H1 (cell line): Measurements from ENCODE around the gene EGFLAM.

Experiments used
- EP300 ChIP-seq, 2 experiments: IDR thresholded peaks; 1 replicate in 1 of 2; 2 replicates in 1 of 2; pipeline ENCODE4 v1.6.1; 2011 to 2012; ENCODE audit warnings: low read depth in 2 of 2, low read length in 2 of 2, mild to moderate bottlenecking in 2 of 2, borderline replicate concordance in 1 of 2, inconsistent platforms in 1 of 2, moderate library complexity in 1 of 2
- JUN ChIP-seq: IDR thresholded peaks from 2 replicates; pipeline ENCODE4 v1.6.1; 2011; ENCODE audit warnings: low read depth, mild to moderate bottlenecking, improper control_type of control experiment, low read length
- POLR2A ChIP-seq, 2 experiments: IDR thresholded peaks; 1 replicate in 1 of 2; 2 replicates in 1 of 2; pipeline ENCODE4 v1.6.1; 2011; ENCODE audit warnings: low read depth in 2 of 2, low read length in 2 of 2, mild to moderate bottlenecking in 2 of 2; ENCODE audit errors: control extremely low read depth in 1 of 2
- TAF1 ChIP-seq: IDR thresholded peaks from 2 replicates; pipeline ENCODE4 v1.6.1; 2011; ENCODE audit warnings: mild to moderate bottlenecking, low read depth, low read length
- TF ChIP-seq, protein P1 (sequence below), 3 experiments: IDR thresholded peaks; 1 replicate in 2 of 3; 2 replicates in 1 of 3; pipeline versions ENCODE4 v1.5.1 to v1.6.1; 2011; ENCODE audit warnings: low read length in 3 of 3, mild to moderate bottlenecking in 3 of 3, inconsistent platforms in 2 of 3, low read depth in 1 of 3, moderate library complexity in 1 of 3; ENCODE audit not compliant: insufficient read depth in 1 of 3; ENCODE audit errors: control extremely low read depth in 1 of 3

DNA sequence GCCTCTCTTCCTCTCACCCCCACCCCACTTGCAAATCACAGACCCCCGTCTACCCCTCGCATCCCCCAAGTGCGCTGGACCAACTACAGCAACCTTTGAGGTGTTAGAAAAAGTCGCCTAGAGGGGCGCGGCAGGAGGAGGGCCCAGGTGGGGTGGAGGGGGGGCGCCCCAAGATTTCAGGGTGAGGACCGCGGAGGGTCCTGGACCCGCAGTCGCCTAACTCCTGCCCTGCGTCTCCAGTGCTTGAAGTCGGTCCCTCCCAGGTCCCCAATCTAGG lies 379 bp upstream of the EGFLAM start:
- no peak for TF ChIP-seq EP300 (IDR thresholded peaks at IDR 0.05; ENCODE audit: borderline replicate concordance in 1 of 2, low read depth in 2 of 2, low read length in 2 of 2)
- no peak for TF ChIP-seq TAF1
- TF ChIP-seq, protein P1, sequence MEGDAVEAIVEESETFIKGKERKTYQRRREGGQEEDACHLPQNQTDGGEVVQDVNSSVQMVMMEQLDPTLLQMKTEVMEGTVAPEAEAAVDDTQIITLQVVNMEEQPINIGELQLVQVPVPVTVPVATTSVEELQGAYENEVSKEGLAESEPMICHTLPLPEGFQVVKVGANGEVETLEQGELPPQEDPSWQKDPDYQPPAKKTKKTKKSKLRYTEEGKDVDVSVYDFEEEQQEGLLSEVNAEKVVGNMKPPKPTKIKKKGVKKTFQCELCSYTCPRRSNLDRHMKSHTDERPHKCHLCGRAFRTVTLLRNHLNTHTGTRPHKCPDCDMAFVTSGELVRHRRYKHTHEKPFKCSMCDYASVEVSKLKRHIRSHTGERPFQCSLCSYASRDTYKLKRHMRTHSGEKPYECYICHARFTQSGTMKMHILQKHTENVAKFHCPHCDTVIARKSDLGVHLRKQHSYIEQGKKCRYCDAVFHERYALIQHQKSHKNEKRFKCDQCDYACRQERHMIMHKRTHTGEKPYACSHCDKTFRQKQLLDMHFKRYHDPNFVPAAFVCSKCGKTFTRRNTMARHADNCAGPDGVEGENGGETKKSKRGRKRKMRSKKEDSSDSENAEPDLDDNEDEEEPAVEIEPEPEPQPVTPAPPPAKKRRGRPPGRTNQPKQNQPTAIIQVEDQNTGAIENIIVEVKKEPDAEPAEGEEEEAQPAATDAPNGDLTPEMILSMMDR (IDR thresholded peaks at IDR 0.05; ENCODE audit: control extremely low read depth in 1 of 3, insufficient read depth in 1 of 3, low read depth in 1 of 3, low read length in 3 of 3): no peak
- no peak for TF ChIP-seq JUN
- TF ChIP-seq POLR2A (IDR thresholded peaks at IDR 0.05; ENCODE audit: control extremely low read depth in 1 of 2, low read depth in 2 of 2, low read length in 2 of 2): no peak
